GM23338 (cell line): ENCODE results near the gene IL21R. TPM values are rescaled to one million over a fixed set of nuclear protein-coding genes. Genes with fewer than 3 reads are reported as not detected.

Source experiments
- ATAC-seq: fragments of 200-7000 bp; cut with Tn5 transposase; 3 replicates; pipeline ENCODE4 v1.9.1; 2020
- DNase-seq: peaks from one replicate; pipeline ENCODE4 v3.0.0-alpha.2; 2015; ENCODE audit warnings: low spot score
- H2AFZ ChIP-seq: fragments of 200-600 bp; sonication (generic); 2 replicates; pipeline ENCODE4 v1.8.0; 2016; ENCODE audit warnings: antibody characterized with exemption, mild to moderate bottlenecking, moderate library complexity
- H3F3A ChIP-seq: fragments of 200-600 bp; sonication (generic); replicated peaks from 2 replicates; pipeline ENCODE4 v1.8.0; 2017; ENCODE audit warnings: antibody characterized with exemption, mixed run types, low read depth
- H3K27ac ChIP-seq: fragments of 200-600 bp; sonication (generic); 2 replicates; pipeline ENCODE4 v1.6.1; 2016; ENCODE audit warnings: low read depth
- H3K27me3 ChIP-seq: fragments of 200-600 bp; sonication (generic); 2 replicates; pipeline ENCODE4 v1.8.0; 2016; ENCODE audit warnings: mild to moderate bottlenecking, mixed run types, moderate library complexity; ENCODE audit not compliant: insufficient read depth
- H3K36me3 ChIP-seq: fragments of 200-600 bp; sonication (generic); 2 replicates; pipeline ENCODE4 v1.8.0; 2016; ENCODE audit warnings: mild to moderate bottlenecking; ENCODE audit not compliant: insufficient read depth
- H3K4me1 ChIP-seq: fragments of 200-600 bp; sonication (generic); 2 replicates; pipeline ENCODE4 v1.8.0; 2016; ENCODE audit warnings: mild to moderate bottlenecking, moderate library complexity; ENCODE audit not compliant: insufficient read depth
- H3K4me2 ChIP-seq: fragments of 200-600 bp; sonication (generic); 2 replicates; pipeline ENCODE4 v1.7.1; 2017; ENCODE audit warnings: mixed run types
- H3K4me3 ChIP-seq: fragments of 200-600 bp; sonication (generic); 2 replicates; pipeline ENCODE4 v1.6.1; 2016; ENCODE audit warnings: mixed run types
- H3K79me2 ChIP-seq: fragments of 200-600 bp; sonication (generic); replicated peaks from 2 replicates; pipeline ENCODE4 v1.8.0; 2017; ENCODE audit warnings: mild to moderate bottlenecking; ENCODE audit not compliant: insufficient read depth
- H3K9me2 ChIP-seq: fragments of 200-600 bp; sonication (generic); 2 replicates; pipeline ENCODE4 v1.8.0; 2017; ENCODE audit not compliant: insufficient read depth
- H4K20me1 ChIP-seq: fragments of 200-600 bp; sonication (generic); replicated peaks from 2 replicates; pipeline ENCODE4 v1.8.0; 2017; ENCODE audit warnings: mild to moderate bottlenecking; ENCODE audit not compliant: insufficient read depth
- H3K27ac Mint-ChIP-seq: 2 replicates; pipeline ENCODE4 v1.8.0; 2020; ENCODE audit warnings: inconsistent platforms, mild to moderate bottlenecking, moderate library complexity, mixed read lengths
- H3K27me3 Mint-ChIP-seq: 3 replicates; pipeline ENCODE4 v1.8.0; 2022; ENCODE audit warnings: low read depth, mild to moderate bottlenecking, moderate library complexity, mixed read lengths, inconsistent platforms; ENCODE audit not compliant: insufficient read depth, poor library complexity
- H3K36me3 Mint-ChIP-seq: 3 replicates; pipeline ENCODE4 v1.8.0; 2021; ENCODE audit warnings: low read depth, mild to moderate bottlenecking, inconsistent platforms, moderate library complexity, mixed read lengths
- H3K4me1 Mint-ChIP-seq: 3 replicates; pipeline ENCODE4 v1.8.0; 2020; ENCODE audit warnings: mild to moderate bottlenecking, inconsistent platforms, mixed read lengths
- H3K4me3 Mint-ChIP-seq: 3 replicates; pipeline ENCODE4 v1.8.0; 2021; ENCODE audit warnings: moderate library complexity, mild to moderate bottlenecking, inconsistent platforms, mixed read lengths
- H3K9me3 Mint-ChIP-seq: 3 replicates; pipeline ENCODE4 v1.8.0; 2020; ENCODE audit warnings: moderate library complexity, mild to moderate bottlenecking, inconsistent platforms, mixed read lengths
- CREB1 ChIP-seq: fragments of 250-450 bp; sonication (Bioruptor Pico); IDR thresholded peaks from 2 replicates; pipeline ENCODE4 v1.5.0; 2020; ENCODE audit warnings: low read depth, mild to moderate bottlenecking, moderate library complexity
- ETS1 ChIP-seq: IDR thresholded peaks from 2 replicates; pipeline ENCODE4 v1.6.1; 2016; ENCODE audit warnings: antibody characterized with exemption
- EZH2 ChIP-seq: fragments of 200-600 bp; sonication (generic); IDR thresholded peaks from one replicate; pipeline ENCODE4 v1.8.0; 2017; ENCODE audit warnings: antibody characterized with exemption, mild to moderate bottlenecking, low read depth; ENCODE audit not compliant: unreplicated experiment
- EZH2phosphoT487 ChIP-seq: fragments of 200-600 bp; sonication (generic); IDR thresholded peaks from one replicate; pipeline ENCODE4 v1.8.1; 2018; ENCODE audit warnings: antibody characterized with exemption; ENCODE audit not compliant: unreplicated experiment
- JUNB ChIP-seq: IDR thresholded peaks from one replicate; pipeline ENCODE4 v1.6.1; 2016; ENCODE audit warnings: antibody characterized with exemption; ENCODE audit not compliant: unreplicated experiment
- NANOG ChIP-seq: IDR thresholded peaks from 2 replicates; pipeline ENCODE4 v1.6.1; 2016; ENCODE audit warnings: antibody characterized with exemption, borderline replicate concordance
- POLR2AphosphoS5 ChIP-seq: IDR thresholded peaks from 2 replicates; pipeline ENCODE4 v1.6.1; 2016; ENCODE audit warnings: antibody characterized with exemption, low read depth
- STAT1 ChIP-seq: IDR thresholded peaks from one replicate; pipeline ENCODE4 v1.6.1; 2016; ENCODE audit warnings: antibody characterized with exemption; ENCODE audit not compliant: unreplicated experiment
- ZNF114 ChIP-seq: fragments of 250-450 bp; sonication (Bioruptor Pico); IDR thresholded peaks from 2 replicates; pipeline ENCODE4 v1.5.0; 2020; ENCODE audit warnings: mild to moderate bottlenecking, moderate library complexity
- ZNF331 ChIP-seq: fragments of 250-450 bp; sonication (Bioruptor Pico); IDR thresholded peaks from 2 replicates; pipeline ENCODE4 v1.5.0; 2020; ENCODE audit warnings: low read depth, mild to moderate bottlenecking, moderate library complexity
- ZNF462 ChIP-seq: fragments of 250-450 bp; sonication (Bioruptor Pico); IDR thresholded peaks from 2 replicates; pipeline ENCODE4 v1.5.0; 2020; ENCODE audit warnings: mild to moderate bottlenecking, moderate library complexity
- polyA plus RNA-seq: library from polyadenylated mRNA; unstranded; fragments of >200 nt; fragmentation: Nextera tagmentation; extraction: Ambion mirVana; gene quantifications from 2 replicates; pipeline ENCODE4 v1.2.1, GENCODE V29; 2016
- total RNA-seq: library from RNA; depleted of rRNA; stranded (reverse); fragments of >200 nt; shearing (Covaris generic); gene quantifications from 2 replicates; pipeline ENCODE4 v1.2.3, GENCODE V29; 2014
- TF ChIP-seq, protein P1 (sequence below), 2 experiments: fragments of 200-600 bp in 1 of 2; sonication (generic) in 1 of 2; conservative IDR thresholded peaks; 2 replicates each; pipeline versions ENCODE4 v1.5.1 to v1.6.1; 2016 to 2017; ENCODE audit warnings: antibody characterized with exemption in 2 of 2, low read depth in 2 of 2, mild to moderate bottlenecking in 2 of 2, moderate library complexity in 1 of 2
- TF ChIP-seq, protein P2 (sequence below): IDR thresholded peaks from one replicate; pipeline ENCODE4 v1.6.1; 2018; ENCODE audit warnings: antibody characterized with exemption; ENCODE audit not compliant: unreplicated experiment

The IL21R gene
- total and polyA plus RNA-seq, 2 experiments from 2014 or later: 0.42 to 2.6 TPM

- H3K36me3 ChIP-seq: peaks cover 50% of the 10 kb centered on the region
- H3K4me1 ChIP-seq: no peaks in the 10 kb centered on the region
- no peaks in the 10 kb centered on the region for H3K9me2 ChIP-seq
- DNase-seq: no peak
- H3K4me1 Mint-ChIP-seq: no peaks in the 10 kb centered on the region
- H3K27me3 Mint-ChIP-seq: peaks cover 6% of the 10 kb centered on the region
- no peak overlapping the region for H3K27ac Mint-ChIP-seq
- H3F3A ChIP-seq: no peaks in the 10 kb centered on the region
- no peak overlapping the region for H3K4me3 Mint-ChIP-seq
- H4K20me1 ChIP-seq: peaks cover 3% of the 10 kb centered on the region
- no peaks in the 10 kb centered on the region for H3K79me2 ChIP-seq
- H3K27me3 ChIP-seq: no peaks in the 10 kb centered on the region
- no peak overlapping the region for H3K27ac ChIP-seq
- no peak overlapping the region for H2AFZ ChIP-seq
- no peak for ATAC-seq
- no peak overlapping the region for H3K4me2 ChIP-seq
- no peaks in the 10 kb centered on the region for H3K9me3 Mint-ChIP-seq
- peaks cover 92% of the 10 kb centered on the region for H3K36me3 Mint-ChIP-seq
- no peak for TF ChIP-seq JUNB
- TF ChIP-seq ZNF462 (CRISPR knock-in tag): no peak
- TF ChIP-seq, protein P1, sequence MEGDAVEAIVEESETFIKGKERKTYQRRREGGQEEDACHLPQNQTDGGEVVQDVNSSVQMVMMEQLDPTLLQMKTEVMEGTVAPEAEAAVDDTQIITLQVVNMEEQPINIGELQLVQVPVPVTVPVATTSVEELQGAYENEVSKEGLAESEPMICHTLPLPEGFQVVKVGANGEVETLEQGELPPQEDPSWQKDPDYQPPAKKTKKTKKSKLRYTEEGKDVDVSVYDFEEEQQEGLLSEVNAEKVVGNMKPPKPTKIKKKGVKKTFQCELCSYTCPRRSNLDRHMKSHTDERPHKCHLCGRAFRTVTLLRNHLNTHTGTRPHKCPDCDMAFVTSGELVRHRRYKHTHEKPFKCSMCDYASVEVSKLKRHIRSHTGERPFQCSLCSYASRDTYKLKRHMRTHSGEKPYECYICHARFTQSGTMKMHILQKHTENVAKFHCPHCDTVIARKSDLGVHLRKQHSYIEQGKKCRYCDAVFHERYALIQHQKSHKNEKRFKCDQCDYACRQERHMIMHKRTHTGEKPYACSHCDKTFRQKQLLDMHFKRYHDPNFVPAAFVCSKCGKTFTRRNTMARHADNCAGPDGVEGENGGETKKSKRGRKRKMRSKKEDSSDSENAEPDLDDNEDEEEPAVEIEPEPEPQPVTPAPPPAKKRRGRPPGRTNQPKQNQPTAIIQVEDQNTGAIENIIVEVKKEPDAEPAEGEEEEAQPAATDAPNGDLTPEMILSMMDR (conservative IDR thresholded peaks at IDR 0.05; ENCODE audit: low read depth in 2 of 2): no peak
- TF ChIP-seq EZH2phosphoT487: no peak
- TF ChIP-seq STAT1: no peak
- no peak for TF ChIP-seq NANOG
- TF ChIP-seq ETS1: no peak
- no peak for TF ChIP-seq EZH2
- TF ChIP-seq POLR2AphosphoS5: no peak
- TF ChIP-seq ZNF114 (CRISPR knock-in tag): no peak
- TF ChIP-seq, protein P2, sequence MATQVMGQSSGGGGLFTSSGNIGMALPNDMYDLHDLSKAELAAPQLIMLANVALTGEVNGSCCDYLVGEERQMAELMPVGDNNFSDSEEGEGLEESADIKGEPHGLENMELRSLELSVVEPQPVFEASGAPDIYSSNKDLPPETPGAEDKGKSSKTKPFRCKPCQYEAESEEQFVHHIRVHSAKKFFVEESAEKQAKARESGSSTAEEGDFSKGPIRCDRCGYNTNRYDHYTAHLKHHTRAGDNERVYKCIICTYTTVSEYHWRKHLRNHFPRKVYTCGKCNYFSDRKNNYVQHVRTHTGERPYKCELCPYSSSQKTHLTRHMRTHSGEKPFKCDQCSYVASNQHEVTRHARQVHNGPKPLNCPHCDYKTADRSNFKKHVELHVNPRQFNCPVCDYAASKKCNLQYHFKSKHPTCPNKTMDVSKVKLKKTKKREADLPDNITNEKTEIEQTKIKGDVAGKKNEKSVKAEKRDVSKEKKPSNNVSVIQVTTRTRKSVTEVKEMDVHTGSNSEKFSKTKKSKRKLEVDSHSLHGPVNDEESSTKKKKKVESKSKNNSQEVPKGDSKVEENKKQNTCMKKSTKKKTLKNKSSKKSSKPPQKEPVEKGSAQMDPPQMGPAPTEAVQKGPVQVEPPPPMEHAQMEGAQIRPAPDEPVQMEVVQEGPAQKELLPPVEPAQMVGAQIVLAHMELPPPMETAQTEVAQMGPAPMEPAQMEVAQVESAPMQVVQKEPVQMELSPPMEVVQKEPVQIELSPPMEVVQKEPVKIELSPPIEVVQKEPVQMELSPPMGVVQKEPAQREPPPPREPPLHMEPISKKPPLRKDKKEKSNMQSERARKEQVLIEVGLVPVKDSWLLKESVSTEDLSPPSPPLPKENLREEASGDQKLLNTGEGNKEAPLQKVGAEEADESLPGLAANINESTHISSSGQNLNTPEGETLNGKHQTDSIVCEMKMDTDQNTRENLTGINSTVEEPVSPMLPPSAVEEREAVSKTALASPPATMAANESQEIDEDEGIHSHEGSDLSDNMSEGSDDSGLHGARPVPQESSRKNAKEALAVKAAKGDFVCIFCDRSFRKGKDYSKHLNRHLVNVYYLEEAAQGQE: no peak
- TF ChIP-seq ZNF331 (CRISPR knock-in tag): no peak
- TF ChIP-seq CREB1 (CRISPR knock-in tag): no peak
- H3K4me3 ChIP-seq: no peak overlapping the region
Observed at GRCh38 chr16:27480761-27481160, 78.8 kb downstream of the IL21R start.
